Large intestine (tissue), 3 donors: ENCODE results near the gene ZNF580. TPM values are rescaled to one million over a fixed set of nuclear protein-coding genes. Genes with fewer than 3 reads are reported as not detected.

ENCODE experiments used
- DNase-seq, 2 donors: peaks; one replicate each; pipeline versions ENCODE4 v3.0.0 to v3.0.0-alpha.2; 2013
- H3K27ac ChIP-seq: one replicate; pipeline ENCODE4 v1.5.1; 2013; ENCODE audit warnings: low read length
- H3K27me3 ChIP-seq: 2 replicates; pipeline ENCODE4 v1.6.1; 2013; ENCODE audit warnings: low read length; ENCODE audit not compliant: control insufficient read depth, insufficient read depth
- H3K36me3 ChIP-seq: 2 replicates; pipeline ENCODE4 v1.6.1; 2013; ENCODE audit warnings: low read length; ENCODE audit not compliant: control insufficient read depth, insufficient read depth
- H3K4me1 ChIP-seq: one replicate; pipeline ENCODE4 v1.6.1; 2013; ENCODE audit warnings: low read length; ENCODE audit not compliant: control insufficient read depth, insufficient read depth
- H3K4me3 ChIP-seq: one replicate; pipeline ENCODE4 v1.5.1; 2013; ENCODE audit warnings: low read length
- H3K9me3 ChIP-seq: one replicate; pipeline ENCODE4 v1.6.1; 2013; ENCODE audit warnings: mild to moderate bottlenecking, low read depth, low read length, moderate library complexity; ENCODE audit not compliant: control insufficient read depth
- WGBS: methylation state at CpG from one replicate; pipeline ENCODE4 v1.1.5; 2013; ENCODE audit warnings: low lambda C conversion rate; ENCODE audit not compliant: insufficient coverage; 5-methylcytosine and 5-hydroxymethylcytosine counted together
- polyA plus RNA-seq: library from polyadenylated mRNA; unstranded; fragments of 120-200 nt; gene quantifications from one replicate; pipeline ENCODE4 v1.2.1, GENCODE V29; 2013

Gene ZNF580
- polyA plus RNA-seq, 1 donor, result 31.3 TPM

GRCh38 chr19:55605637-55606470 is 34.9 kb upstream of the ZNF580 start, which contains the start of gene ZNF865:
Gene ZNF865, plus strand, starts transcription at chr19:55605647. Its CDS starts 7,972 bp downstream, at chr19:55613619.
- no CpG with 5 or more reads among the region's 44 CpGs for WGBS
- peak; percentile 70 to 87 for DNase-seq
- peaks cover 3% of the 10 kb centered on the region for H3K9me3 ChIP-seq
- H3K27ac ChIP-seq, result peak within 1 kb of the TSS; percentile 98
- peaks cover 8% of the 10 kb centered on the region for H3K4me1 ChIP-seq
- H3K27me3 ChIP-seq, result no peaks in the 10 kb centered on the region
- H3K4me3 ChIP-seq, result peak within 1 kb of the TSS; percentile 94
- peaks cover 18% of the 10 kb centered on the region for H3K36me3 ChIP-seq

- WGBS, result no CpG with 5 or more reads among the region's 12 CpGs
- H3K4me1 ChIP-seq, result peaks cover 5% of the 10 kb centered on the region
- peak overlapping the region; percentile 94 for H3K4me3 ChIP-seq
These were observed 34.4 kb upstream of the ZNF580 start for GRCh38 chr19:55606471-55606787.

GRCh38 chr19:55606817-55607216 is 34.0 kb upstream of the ZNF580 start:
- peaks cover 3% of the 10 kb centered on the region for H3K9me3 ChIP-seq
- 94% methylated on average over 4 of the region's 9 CpGs for WGBS
- no peak overlapping the region for H3K4me3 ChIP-seq
- no peak for DNase-seq
- peaks cover 5% of the 10 kb centered on the region for H3K4me1 ChIP-seq
- no peaks in the 10 kb centered on the region for H3K27me3 ChIP-seq
- H3K27ac ChIP-seq, result no peak overlapping the region
- peaks cover 22% of the 10 kb centered on the region for H3K36me3 ChIP-seq

More at GRCh38 chr19:55606471-55606787, 34.4 kb upstream of the ZNF580 start:
- Histone ChIP-seq H3K36me3 (peaks cover 20% of the 10 kb centered on the region), H3K9me3 (peaks cover 3% of the 10 kb centered on the region), H3K27me3 (no peaks in the 10 kb centered on the region), H3K27ac (peak overlapping the region; percentile 92)
- DNase-seq, result no peak

- no peak overlapping the region for H3K4me3 ChIP-seq
- DNase-seq, result no peak
- peaks cover 5% of the 10 kb centered on the region for H3K4me1 ChIP-seq
- WGBS, result 100% methylated on average over 2 of the region's 5 CpGs
- peaks cover 22% of the 10 kb centered on the region for H3K36me3 ChIP-seq
- no peak overlapping the region for H3K27ac ChIP-seq
- H3K27me3 ChIP-seq, result no peaks in the 10 kb centered on the region
- no peaks in the 10 kb centered on the region for H3K9me3 ChIP-seq
These were observed 31.5 kb upstream of the ZNF580 start for GRCh38 chr19:55609326-55609725.

GRCh38 chr19:55611300-55611982 is 29.4 kb upstream of the ZNF580 start:
- no peak overlapping the region for H3K4me3 ChIP-seq
- H3K27ac ChIP-seq, result no peak overlapping the region
- DNase-seq, result no peak
- WGBS, result no CpG with 5 or more reads among the region's 15 CpGs
- H3K4me1 ChIP-seq, result no peaks in the 10 kb centered on the region
- peaks cover 7% of the 10 kb centered on the region for H3K9me3 ChIP-seq
- peaks cover 27% of the 10 kb centered on the region for H3K36me3 ChIP-seq
- no peaks in the 10 kb centered on the region for H3K27me3 ChIP-seq

GRCh38 chr19:55611983-55612645 is 28.7 kb upstream of the ZNF580 start:
- 100% methylated on average over 1 of the region's 3 CpGs for WGBS
- peaks cover 30% of the 10 kb centered on the region for H3K36me3 ChIP-seq

GRCh38 chr19:55613396-55613795 is 27.4 kb upstream of the ZNF580 start:
- no peaks in the 10 kb centered on the region for H3K4me1 ChIP-seq
- peaks cover 34% of the 10 kb centered on the region for H3K36me3 ChIP-seq
- no peak for DNase-seq
- no peak overlapping the region for H3K4me3 ChIP-seq
- no peaks in the 10 kb centered on the region for H3K27me3 ChIP-seq
- no CpG with 5 or more reads among the region's 27 CpGs for WGBS
- peaks cover 7% of the 10 kb centered on the region for H3K9me3 ChIP-seq
- no peak overlapping the region for H3K27ac ChIP-seq

More at GRCh38 chr19:55611983-55612645, 28.7 kb upstream of the ZNF580 start:
- no peaks in the 10 kb centered on the region for H3K4me1 ChIP-seq
- DNase-seq, result no peak
- H3K27me3 ChIP-seq, result no peaks in the 10 kb centered on the region
- no peak overlapping the region for H3K27ac ChIP-seq
- peaks cover 7% of the 10 kb centered on the region for H3K9me3 ChIP-seq
- H3K4me3 ChIP-seq, result no peak overlapping the region

GRCh38 chr19:55613930-55614710 is 26.7 kb upstream of the ZNF580 start:
- no peak for DNase-seq
- H3K9me3 ChIP-seq, result peaks cover 7% of the 10 kb centered on the region
- H3K27me3 ChIP-seq, result no peaks in the 10 kb centered on the region
- peaks cover 34% of the 10 kb centered on the region for H3K36me3 ChIP-seq
- H3K4me1 ChIP-seq, result no peaks in the 10 kb centered on the region
- no peak overlapping the region for H3K4me3 ChIP-seq
- 97% methylated on average over 5 of the region's 75 CpGs for WGBS
- H3K27ac ChIP-seq, result no peak overlapping the region

GRCh38 chr19:55614711-55615542 is 25.9 kb upstream of the ZNF580 start:
- Histone ChIP-seq H3K27ac (no peak overlapping the region), H3K4me1 (no peaks in the 10 kb centered on the region), H3K36me3 (peaks cover 26% of the 10 kb centered on the region), H3K9me3 (peaks cover 7% of the 10 kb centered on the region), H3K4me3 (no peak overlapping the region), H3K27me3 (no peaks in the 10 kb centered on the region)
- no CpG with 5 or more reads among the region's 98 CpGs for WGBS
- DNase-seq, result no peak
